ENCODE measurements around the gene CHSY1.

DNA sequence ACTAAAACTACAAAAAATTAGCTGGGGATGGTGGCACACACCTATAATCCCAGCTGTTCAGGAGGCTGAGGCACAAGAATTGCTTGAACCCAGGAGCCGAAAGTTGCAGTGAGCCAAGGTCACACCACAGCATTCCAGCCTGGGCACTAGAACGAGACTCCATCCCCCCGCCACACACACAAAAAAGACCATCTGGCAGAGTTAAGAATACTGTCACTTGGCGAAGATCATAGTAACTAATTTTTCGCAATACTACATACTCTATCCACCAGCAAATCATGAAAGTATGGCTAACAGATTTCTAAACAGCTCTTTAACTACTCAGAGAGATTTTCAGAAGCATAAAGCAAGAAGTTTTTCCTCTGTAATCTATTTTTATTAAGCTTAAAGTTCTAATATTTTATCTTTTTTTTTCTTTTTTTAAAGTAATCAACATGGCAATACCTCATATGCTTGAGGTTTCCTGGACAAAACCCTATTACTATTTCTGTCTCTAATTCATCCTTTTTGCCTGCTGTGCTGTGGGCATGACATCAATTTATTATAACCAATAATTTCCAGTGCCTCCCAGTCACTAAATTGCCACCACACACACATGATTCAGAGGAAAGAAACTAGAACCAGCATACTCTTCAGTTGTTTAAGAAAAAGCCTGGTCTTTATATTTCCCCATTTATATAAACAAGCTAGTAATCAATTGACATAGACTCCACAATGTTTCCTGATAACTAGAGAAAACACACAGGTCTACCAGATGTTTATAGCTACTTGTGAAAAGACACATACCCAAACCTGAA lies 46.9 kb downstream of the CHSY1 start:
- TF ChIP-seq, protein P1, sequence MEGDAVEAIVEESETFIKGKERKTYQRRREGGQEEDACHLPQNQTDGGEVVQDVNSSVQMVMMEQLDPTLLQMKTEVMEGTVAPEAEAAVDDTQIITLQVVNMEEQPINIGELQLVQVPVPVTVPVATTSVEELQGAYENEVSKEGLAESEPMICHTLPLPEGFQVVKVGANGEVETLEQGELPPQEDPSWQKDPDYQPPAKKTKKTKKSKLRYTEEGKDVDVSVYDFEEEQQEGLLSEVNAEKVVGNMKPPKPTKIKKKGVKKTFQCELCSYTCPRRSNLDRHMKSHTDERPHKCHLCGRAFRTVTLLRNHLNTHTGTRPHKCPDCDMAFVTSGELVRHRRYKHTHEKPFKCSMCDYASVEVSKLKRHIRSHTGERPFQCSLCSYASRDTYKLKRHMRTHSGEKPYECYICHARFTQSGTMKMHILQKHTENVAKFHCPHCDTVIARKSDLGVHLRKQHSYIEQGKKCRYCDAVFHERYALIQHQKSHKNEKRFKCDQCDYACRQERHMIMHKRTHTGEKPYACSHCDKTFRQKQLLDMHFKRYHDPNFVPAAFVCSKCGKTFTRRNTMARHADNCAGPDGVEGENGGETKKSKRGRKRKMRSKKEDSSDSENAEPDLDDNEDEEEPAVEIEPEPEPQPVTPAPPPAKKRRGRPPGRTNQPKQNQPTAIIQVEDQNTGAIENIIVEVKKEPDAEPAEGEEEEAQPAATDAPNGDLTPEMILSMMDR (IDR thresholded peaks at IDR 0.05): no peak
- TF ChIP-seq POLR2A (IDR thresholded peaks at IDR 0.05): no peak
